DND-41 (cell line): ENCODE data around the gene SDHB.

Source experiments
- ATAC-seq: fragments of 200-7000 bp; cut with Tn5 transposase; 3 replicates; pipeline ENCODE4 v1.9.1; 2021; ENCODE audit warnings: low read depth; ENCODE audit not compliant: insufficient read depth
- DNase-seq: peaks from one replicate; pipeline ENCODE4 v3.0.0-alpha.2; 2020
- H2AFZ ChIP-seq: 2 replicates; pipeline ENCODE4 v1.6.0; 2012; ENCODE audit warnings: low read depth, low read length
- H3K27ac ChIP-seq: 2 replicates; pipeline ENCODE4 v1.5.1; 2012; ENCODE audit warnings: low read length, inconsistent platforms
- H3K27me3 ChIP-seq: fragments of 200-600 bp; sonication (generic); 2 replicates; pipeline ENCODE4 v1.6.0; 2012; ENCODE audit warnings: low read length, mild to moderate bottlenecking, inconsistent platforms; ENCODE audit not compliant: insufficient read depth, poor library complexity
- H3K36me3 ChIP-seq: 2 replicates; pipeline ENCODE4 v1.5.1; 2012; ENCODE audit warnings: low read length, inconsistent platforms; ENCODE audit not compliant: insufficient read depth
- H3K4me1 ChIP-seq: 2 replicates; pipeline ENCODE4 v1.5.1; 2012; ENCODE audit warnings: mild to moderate bottlenecking, low read length; ENCODE audit not compliant: insufficient read depth
- H3K4me2 ChIP-seq: 2 replicates; pipeline ENCODE4 v1.6.0; 2012; ENCODE audit warnings: mild to moderate bottlenecking, moderate library complexity, low read length, inconsistent platforms; ENCODE audit not compliant: insufficient read depth
- H3K4me3 ChIP-seq, 2 experiments: fragments of 200-600 bp in 1 of 2; shearing (Covaris generic) in 1 of 2; 2 replicates each; pipeline ENCODE4 v1.5.1; 2012 to 2016; ENCODE audit warnings: inconsistent platforms in 2 of 2, low read length in 2 of 2, mild to moderate bottlenecking in 2 of 2, low read depth in 1 of 2, moderate library complexity in 1 of 2
- H3K79me2 ChIP-seq: 2 replicates; pipeline ENCODE4 v1.6.0; 2012; ENCODE audit warnings: low read length, inconsistent platforms; ENCODE audit not compliant: insufficient read depth
- H3K9ac ChIP-seq: 2 replicates; pipeline ENCODE4 v1.6.0; 2012; ENCODE audit warnings: low read depth, mild to moderate bottlenecking, inconsistent platforms, low read length, moderate library complexity
- H3K9me3 ChIP-seq: 2 replicates; pipeline ENCODE4 v1.5.1; 2012; ENCODE audit warnings: low read length, moderate library complexity, mild to moderate bottlenecking, inconsistent platforms; ENCODE audit not compliant: insufficient read depth, severe bottlenecking
- H4K20me1 ChIP-seq: 2 replicates; pipeline ENCODE4 v1.6.0; 2012; ENCODE audit warnings: low read length; ENCODE audit not compliant: insufficient read depth
- EZH2 ChIP-seq: IDR thresholded peaks from 3 replicates; pipeline ENCODE4 v1.6.1; 2012; ENCODE audit warnings: borderline replicate concordance, low read depth, mild to moderate bottlenecking, moderate library complexity, low read length, inconsistent platforms; ENCODE audit not compliant: severe bottlenecking
- TF ChIP-seq, protein P1 (sequence below): IDR thresholded peaks from 2 replicates; pipeline ENCODE4 v1.5.1; 2012; ENCODE audit warnings: borderline replicate concordance, low read length, moderate library complexity, mild to moderate bottlenecking; ENCODE audit not compliant: poor library complexity, severe bottlenecking; ENCODE audit errors: extremely low read depth

The SDHB gene

DNA sequence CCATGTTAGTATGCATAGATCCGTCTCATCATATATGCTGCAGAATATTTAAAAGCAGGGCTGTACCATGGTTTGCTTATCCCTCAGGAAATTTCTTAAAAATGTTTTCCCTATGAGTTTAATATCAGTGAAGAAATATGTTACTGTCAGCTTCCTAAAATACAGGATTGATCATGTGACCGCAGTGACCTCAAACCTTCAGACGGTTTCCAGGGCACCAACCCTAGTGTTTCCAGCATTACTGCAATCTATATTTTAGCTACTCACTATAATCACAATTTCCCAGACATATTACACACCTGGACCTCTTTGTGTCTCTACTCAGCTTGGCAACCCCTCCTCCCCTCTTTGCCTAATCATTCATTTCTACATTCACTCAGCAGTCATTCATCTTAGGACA, 7.7 kb upstream of the SDHB start:
- Histone ChIP-seq H4K20me1 (no peaks in the 10 kb centered on the region), H3K9ac (no peak overlapping the region), H3K27ac (no peak overlapping the region), H3K9me3 (peaks cover 3% of the 10 kb centered on the region), H3K4me3 (no peak overlapping the region), H2AFZ (no peak overlapping the region), H3K4me2 (no peak overlapping the region), H3K27me3 (no peaks in the 10 kb centered on the region), H3K36me3 (no peaks in the 10 kb centered on the region), H3K79me2 (no peaks in the 10 kb centered on the region), H3K4me1 (no peaks in the 10 kb centered on the region)
- ATAC-seq (no peak), DNase-seq (no peak)
- TF ChIP-seq EZH2 = no peak
- TF ChIP-seq, protein P1, sequence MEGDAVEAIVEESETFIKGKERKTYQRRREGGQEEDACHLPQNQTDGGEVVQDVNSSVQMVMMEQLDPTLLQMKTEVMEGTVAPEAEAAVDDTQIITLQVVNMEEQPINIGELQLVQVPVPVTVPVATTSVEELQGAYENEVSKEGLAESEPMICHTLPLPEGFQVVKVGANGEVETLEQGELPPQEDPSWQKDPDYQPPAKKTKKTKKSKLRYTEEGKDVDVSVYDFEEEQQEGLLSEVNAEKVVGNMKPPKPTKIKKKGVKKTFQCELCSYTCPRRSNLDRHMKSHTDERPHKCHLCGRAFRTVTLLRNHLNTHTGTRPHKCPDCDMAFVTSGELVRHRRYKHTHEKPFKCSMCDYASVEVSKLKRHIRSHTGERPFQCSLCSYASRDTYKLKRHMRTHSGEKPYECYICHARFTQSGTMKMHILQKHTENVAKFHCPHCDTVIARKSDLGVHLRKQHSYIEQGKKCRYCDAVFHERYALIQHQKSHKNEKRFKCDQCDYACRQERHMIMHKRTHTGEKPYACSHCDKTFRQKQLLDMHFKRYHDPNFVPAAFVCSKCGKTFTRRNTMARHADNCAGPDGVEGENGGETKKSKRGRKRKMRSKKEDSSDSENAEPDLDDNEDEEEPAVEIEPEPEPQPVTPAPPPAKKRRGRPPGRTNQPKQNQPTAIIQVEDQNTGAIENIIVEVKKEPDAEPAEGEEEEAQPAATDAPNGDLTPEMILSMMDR = no peak

GRCh38 chr1:17060306-17060749, 6.5 kb upstream of the SDHB start:
- Histone ChIP-seq H3K27ac (no peak overlapping the region), H3K36me3 (no peaks in the 10 kb centered on the region), H3K4me1 (no peaks in the 10 kb centered on the region), H2AFZ (no peak overlapping the region), H3K4me3 (no peak overlapping the region), H3K27me3 (no peaks in the 10 kb centered on the region), H3K4me2 (no peak overlapping the region), H4K20me1 (no peaks in the 10 kb centered on the region), H3K9me3 (peaks cover 3% of the 10 kb centered on the region), H3K79me2 (no peaks in the 10 kb centered on the region), H3K9ac (no peak overlapping the region)
- TF ChIP-seq, protein P1 = no peak
- no peak for TF ChIP-seq EZH2
- no peak for ATAC-seq
- DNase-seq = no peak

DNA sequence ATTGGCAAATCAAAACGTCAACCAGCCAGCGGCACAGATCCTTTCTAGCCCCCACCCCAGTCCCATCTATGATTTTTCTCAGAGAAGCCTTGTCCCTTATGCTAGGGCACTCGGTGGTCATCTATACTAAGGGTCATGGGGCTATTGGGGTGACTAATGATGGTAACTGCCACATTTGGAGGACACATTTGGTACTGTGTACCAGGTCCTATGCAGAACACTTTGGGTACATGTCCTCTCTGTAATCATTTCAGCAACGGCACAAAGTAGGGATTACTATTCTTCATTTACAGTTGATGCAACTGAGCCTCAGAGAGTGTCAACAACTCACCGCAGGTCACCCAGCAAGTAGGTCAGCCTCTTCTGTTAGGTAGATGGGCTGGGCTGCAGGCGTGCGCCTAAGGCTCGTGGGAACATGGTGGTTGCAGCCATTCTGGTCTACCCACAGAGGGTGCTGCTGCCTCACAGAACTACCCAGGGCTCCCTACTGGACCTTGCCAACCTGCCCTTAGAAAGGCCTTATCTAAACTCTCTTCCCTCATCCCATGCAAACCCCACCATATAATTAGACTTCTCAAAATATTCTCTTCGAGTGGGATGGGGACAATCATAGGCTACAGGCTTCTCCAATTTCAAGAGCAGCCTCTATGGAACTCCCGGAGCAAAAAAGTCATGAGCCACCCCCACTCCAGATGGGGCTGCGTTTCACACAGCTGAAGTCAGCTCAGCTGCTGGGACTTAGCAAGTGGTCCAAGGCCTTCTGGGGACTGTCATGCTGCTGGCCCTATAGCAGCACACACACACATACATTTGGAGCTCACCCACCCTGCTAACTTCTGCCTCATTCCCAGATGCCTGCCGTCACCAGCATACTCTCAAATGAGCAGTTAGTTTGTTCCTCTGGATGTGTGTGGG, 5.8 kb upstream of the SDHB start:
- no peaks in the 10 kb centered on the region for H3K9me3 ChIP-seq
- no peak overlapping the region for H3K4me3 ChIP-seq
- no peaks in the 10 kb centered on the region for H3K4me1 ChIP-seq
- ATAC-seq (peak; percentile 65), DNase-seq (peak; percentile 25)
- H3K27ac ChIP-seq = no peak overlapping the region
- no peaks in the 10 kb centered on the region for H3K79me2 ChIP-seq
- no peaks in the 10 kb centered on the region for H3K27me3 ChIP-seq
- no peak overlapping the region for H2AFZ ChIP-seq
- TF ChIP-seq EZH2 = no peak
- TF ChIP-seq, protein P1 = peak; percentile 55
- H3K4me2 ChIP-seq = no peak overlapping the region
- H4K20me1 ChIP-seq = no peaks in the 10 kb centered on the region
- no peak overlapping the region for H3K9ac ChIP-seq
- H3K36me3 ChIP-seq = no peaks in the 10 kb centered on the region

DNA sequence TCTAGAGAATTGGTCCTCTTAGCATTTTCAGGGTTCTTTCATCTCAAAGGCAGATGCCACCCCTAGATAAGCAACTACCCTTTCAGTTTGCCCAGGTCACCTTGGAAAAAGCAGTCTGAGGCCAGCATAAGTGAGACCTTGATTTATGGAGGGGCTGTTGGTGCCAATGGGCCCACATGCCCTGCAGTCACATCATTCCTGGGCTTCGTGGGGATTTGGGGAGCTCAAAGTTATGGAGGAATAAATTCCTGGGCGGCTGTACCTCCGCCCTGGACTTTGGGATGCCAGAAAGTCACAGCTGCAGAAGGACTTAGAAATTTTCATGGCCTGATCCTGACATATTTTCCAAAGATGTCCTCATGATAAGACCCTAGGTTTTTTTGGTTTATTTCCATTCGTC, 2.7 kb upstream of the SDHB start:
- TF ChIP-seq, protein P1 = no peak
- no peak for TF ChIP-seq EZH2
- no peaks in the 10 kb centered on the region for H3K9me3 ChIP-seq
- ATAC-seq (no peak), DNase-seq (no peak)
- peaks cover 14% of the 10 kb centered on the region for H3K4me1 ChIP-seq
- no peak overlapping the region for H2AFZ ChIP-seq
- 0 out of 2 replicates have a peak, but pooled peaks cover 3% of the 10 kb centered on the region for H4K20me1 ChIP-seq
- H3K4me2 ChIP-seq = no peak overlapping the region
- H3K79me2 ChIP-seq = peaks cover 23% of the 10 kb centered on the region
- no peaks in the 10 kb centered on the region for H3K27me3 ChIP-seq
- H3K4me3 ChIP-seq = no peak overlapping the region
- 0 out of 2 replicates have a peak, but pooled peaks cover 3% of the 10 kb centered on the region for H3K36me3 ChIP-seq
- no peak overlapping the region for H3K9ac ChIP-seq
- no peak overlapping the region for H3K27ac ChIP-seq
